Esophagus squamous epithelium (tissue), 5 donors: ENCODE data around the gene C2. TPM values are rescaled to one million over a fixed set of nuclear protein-coding genes. Genes with fewer than 3 reads are reported as not detected.
A peak's percentile ranks its signal among the peaks of the same experiment; 100 is the strongest.

Experiments used
- DNase-seq: peaks from one replicate; lab custom pipeline; 2025; lab: John Stamatoyannopoulos, UW
- H3K27ac ChIP-seq, 4 donors: fragments of 200-600 bp; sonication (generic); one replicate each; pipeline ENCODE4 v1.5.1; 2016 to 2019; ENCODE audit warnings: mild to moderate bottlenecking in 1 of 4
- H3K27me3 ChIP-seq, 4 donors: fragments of 200-600 bp; sonication (generic); 1 replicate in 3 of 4; 2 replicates in 1 of 4; pipeline versions ENCODE4 v1.5.1 to v1.6.0; 2017 to 2021; ENCODE audit warnings: antibody characterized with exemption in 1 of 4
- H3K36me3 ChIP-seq, 3 donors: fragments of 200-600 bp; sonication (generic); one replicate each; pipeline ENCODE4 v1.5.1; 2016 to 2019
- H3K4me1 ChIP-seq, 3 donors: fragments of 200-600 bp; sonication (generic); one replicate each; pipeline ENCODE4 v1.5.1; 2017 to 2019
- H3K4me3 ChIP-seq, 4 donors: fragments of 200-600 bp; sonication (generic); 1 replicate in 3 of 4; 2 replicates in 1 of 4; pipeline ENCODE4 v1.5.1; 2016 to 2019; ENCODE audit warnings: mild to moderate bottlenecking in 2 of 4, moderate library complexity in 1 of 4
- H3K9me3 ChIP-seq, 3 donors: fragments of 200-600 bp; sonication (generic); one replicate each; pipeline ENCODE4 v1.5.1; 2016 to 2019
- POLR2A ChIP-seq, 4 donors: fragments of 450-650 bp; IDR thresholded peaks; one replicate each; pipeline ENCODE4 v1.6.1; 2017; ENCODE audit warnings: antibody characterized with exemption in 4 of 4, mild to moderate bottlenecking in 4 of 4, moderate library complexity in 3 of 4
- WGBS, 2 donors: methylation state at CpG; one replicate each; pipeline ENCODE4 v1.1.5; 2018; 5-methylcytosine and 5-hydroxymethylcytosine counted together
- intact Hi-C: fragments of 100-400 bp; cut with DNase I; formaldehyde crosslinking; loops from one replicate; pipeline ENCODE4 v1.15.0; 2022
- total RNA-seq, 4 donors: library from RNA; depleted of rRNA; stranded (reverse); fragments of >200 nt; gene quantifications; one replicate each; pipeline ENCODE4 v1.1.0, GENCODE V29; 2016
- TF ChIP-seq, protein P1 (sequence below), 6 experiments: fragments of 450-650 bp in 4 of 6; fragments of 200-600 bp in 2 of 6; sonication (generic) in 2 of 6; IDR thresholded peaks; one replicate each; pipeline ENCODE4 v1.5.1; 2016 to 2019; ENCODE audit warnings: antibody characterized with exemption in 6 of 6, mild to moderate bottlenecking in 4 of 6, moderate library complexity in 4 of 6
- donor health status: DM: yes; HTN: yes; CAD: no.

Gene C2
- total RNA-seq, 4 donors from 2014 or later = 1.1 to 15.2 (median 6.4) TPM

DNA sequence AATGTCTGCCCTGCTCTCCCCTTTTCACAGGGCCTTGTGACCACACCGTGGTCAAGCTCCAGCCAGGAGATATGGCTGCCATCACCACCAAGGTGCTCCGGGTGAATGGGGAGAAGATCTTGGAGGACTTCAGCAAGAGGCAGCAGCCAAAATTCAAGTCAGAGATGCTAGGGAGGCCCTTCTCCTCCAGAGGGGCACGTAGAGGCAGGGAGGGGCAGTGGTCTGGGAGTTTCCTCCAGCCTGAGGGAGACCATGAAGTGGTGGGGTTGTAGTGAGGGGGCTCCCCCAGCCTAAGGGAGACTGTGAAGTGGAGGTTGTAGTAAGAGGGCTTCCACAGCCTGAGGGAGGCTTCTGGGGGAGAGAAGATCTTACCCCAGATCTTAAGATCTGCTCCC is 40.4 kb downstream of the C2 start:
- DNase-seq = no peak
- H3K9me3 ChIP-seq = no peaks in the 10 kb centered on the region
- WGBS, 2 donors = 68% methylated on average over 3 of the region's 3 CpGs; no CpG with 5 or more reads in 1 of the 2 donors
- H3K4me1 ChIP-seq = peaks cover 10 to 26% (median 16%) of the 10 kb centered on the region in 3 donors
- TF ChIP-seq, protein P1, sequence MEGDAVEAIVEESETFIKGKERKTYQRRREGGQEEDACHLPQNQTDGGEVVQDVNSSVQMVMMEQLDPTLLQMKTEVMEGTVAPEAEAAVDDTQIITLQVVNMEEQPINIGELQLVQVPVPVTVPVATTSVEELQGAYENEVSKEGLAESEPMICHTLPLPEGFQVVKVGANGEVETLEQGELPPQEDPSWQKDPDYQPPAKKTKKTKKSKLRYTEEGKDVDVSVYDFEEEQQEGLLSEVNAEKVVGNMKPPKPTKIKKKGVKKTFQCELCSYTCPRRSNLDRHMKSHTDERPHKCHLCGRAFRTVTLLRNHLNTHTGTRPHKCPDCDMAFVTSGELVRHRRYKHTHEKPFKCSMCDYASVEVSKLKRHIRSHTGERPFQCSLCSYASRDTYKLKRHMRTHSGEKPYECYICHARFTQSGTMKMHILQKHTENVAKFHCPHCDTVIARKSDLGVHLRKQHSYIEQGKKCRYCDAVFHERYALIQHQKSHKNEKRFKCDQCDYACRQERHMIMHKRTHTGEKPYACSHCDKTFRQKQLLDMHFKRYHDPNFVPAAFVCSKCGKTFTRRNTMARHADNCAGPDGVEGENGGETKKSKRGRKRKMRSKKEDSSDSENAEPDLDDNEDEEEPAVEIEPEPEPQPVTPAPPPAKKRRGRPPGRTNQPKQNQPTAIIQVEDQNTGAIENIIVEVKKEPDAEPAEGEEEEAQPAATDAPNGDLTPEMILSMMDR (IDR thresholded peaks at IDR 0.05) = no peak
- TF ChIP-seq POLR2A (IDR thresholded peaks at IDR 0.05) = no peak
- H3K36me3 ChIP-seq = peaks cover 27 to 79% (median 49%) of the 10 kb centered on the region in 3 donors
- no peaks in the 10 kb centered on the region for H3K27me3 ChIP-seq
- H3K27ac ChIP-seq = no peak overlapping the region
- intact Hi-C loops = no loop called here
- no peak overlapping the region for H3K4me3 ChIP-seq

DNA sequence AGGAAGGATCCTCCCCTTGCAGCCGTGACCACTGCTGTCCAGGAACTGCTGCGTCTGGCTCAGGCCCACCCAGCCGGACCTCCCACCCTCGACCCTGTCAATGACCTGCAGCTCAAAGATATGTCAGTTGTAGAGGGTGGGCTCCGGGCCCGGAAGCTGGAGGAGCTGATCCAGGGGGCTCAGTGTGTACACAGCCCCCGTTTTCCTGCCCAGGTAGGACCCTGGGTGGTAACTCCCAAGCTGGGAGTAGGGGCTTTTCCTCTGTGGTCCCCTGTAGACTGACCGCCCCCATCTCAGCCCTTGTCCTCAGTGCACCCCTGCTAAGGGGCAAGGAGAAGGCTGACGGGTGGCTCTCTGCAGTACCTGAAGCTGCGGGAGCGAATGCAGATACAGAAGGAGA is 40.8 kb downstream of the C2 start:
- H3K27me3 ChIP-seq = no peaks in the 10 kb centered on the region
- peaks cover 27 to 75% (median 45%) of the 10 kb centered on the region in 3 donors for H3K36me3 ChIP-seq
- no peak for DNase-seq
- no peak for TF ChIP-seq POLR2A (IDR thresholded peaks at IDR 0.05)
- TF ChIP-seq, protein P1 (IDR thresholded peaks at IDR 0.05) = no peak
- peaks cover 13 to 31% (median 20%) of the 10 kb centered on the region in 3 donors for H3K4me1 ChIP-seq
- intact Hi-C loops = no loop called here
- no peak overlapping the region for H3K27ac ChIP-seq
- no CpG with 5 or more reads among the region's 11 CpGs for WGBS, 2 donors
- H3K9me3 ChIP-seq = no peaks in the 10 kb centered on the region
- no peak overlapping the region for H3K4me3 ChIP-seq

DNA sequence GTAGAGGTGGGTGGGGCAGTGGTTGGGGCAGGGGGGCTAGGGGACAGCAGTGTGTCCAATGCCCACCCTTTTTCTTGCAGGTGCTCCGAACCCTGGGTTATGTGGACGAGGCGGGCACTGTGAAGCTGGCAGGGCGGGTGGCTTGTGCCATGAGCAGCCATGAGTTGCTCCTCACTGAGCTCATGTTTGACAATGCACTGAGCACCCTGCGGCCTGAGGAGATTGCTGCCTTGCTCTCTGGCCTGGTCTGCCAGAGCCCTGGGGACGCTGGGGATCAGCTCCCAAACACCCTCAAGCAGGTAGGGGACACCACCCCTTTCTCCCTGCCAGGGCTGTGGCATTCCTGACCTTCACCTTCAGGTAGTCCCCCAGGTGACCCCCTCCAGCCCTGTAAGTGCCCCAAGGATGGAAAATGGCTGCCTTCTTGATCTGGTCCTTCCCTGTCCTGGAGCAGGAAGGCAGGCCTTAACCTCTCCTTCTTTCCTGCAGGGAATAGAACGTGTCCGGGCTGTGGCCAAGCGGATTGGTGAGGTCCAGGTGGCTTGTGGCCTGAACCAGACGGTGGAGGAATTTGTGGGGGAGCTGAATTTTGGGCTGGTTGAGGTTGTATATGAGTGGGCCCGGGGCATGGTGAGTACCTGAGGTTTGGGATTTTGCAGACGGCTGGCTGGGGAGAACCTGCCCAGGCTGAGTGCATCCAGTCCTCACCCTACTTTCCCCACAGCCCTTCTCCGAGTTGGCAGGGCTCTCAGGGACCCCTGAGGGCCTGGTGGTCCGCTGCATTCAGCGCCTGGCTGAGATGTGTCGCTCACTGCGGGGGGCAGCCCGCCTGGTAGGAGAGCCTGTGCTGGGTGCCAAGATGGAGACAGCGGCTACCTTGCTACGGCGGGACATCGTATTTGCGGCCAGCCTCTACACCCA is 41.5 kb downstream of the C2 start:
- intact Hi-C loops = no loop called here
- H3K27ac ChIP-seq = no peak overlapping the region
- no peak for DNase-seq
- H3K27me3 ChIP-seq = no peaks in the 10 kb centered on the region
- no peaks in the 10 kb centered on the region for H3K9me3 ChIP-seq
- 86 to 88% methylated on average over 4 to 12 of the region's 23 CpGs for WGBS, 2 donors
- H3K4me3 ChIP-seq = no peak overlapping the region
- TF ChIP-seq, protein P1 (IDR thresholded peaks at IDR 0.05) = no peak
- no peak for TF ChIP-seq POLR2A (IDR thresholded peaks at IDR 0.05)
- H3K4me1 ChIP-seq = peaks cover 13 to 38% (median 22%) of the 10 kb centered on the region in 3 donors
- peaks cover 27 to 67% (median 38%) of the 10 kb centered on the region in 3 donors for H3K36me3 ChIP-seq

DNA sequence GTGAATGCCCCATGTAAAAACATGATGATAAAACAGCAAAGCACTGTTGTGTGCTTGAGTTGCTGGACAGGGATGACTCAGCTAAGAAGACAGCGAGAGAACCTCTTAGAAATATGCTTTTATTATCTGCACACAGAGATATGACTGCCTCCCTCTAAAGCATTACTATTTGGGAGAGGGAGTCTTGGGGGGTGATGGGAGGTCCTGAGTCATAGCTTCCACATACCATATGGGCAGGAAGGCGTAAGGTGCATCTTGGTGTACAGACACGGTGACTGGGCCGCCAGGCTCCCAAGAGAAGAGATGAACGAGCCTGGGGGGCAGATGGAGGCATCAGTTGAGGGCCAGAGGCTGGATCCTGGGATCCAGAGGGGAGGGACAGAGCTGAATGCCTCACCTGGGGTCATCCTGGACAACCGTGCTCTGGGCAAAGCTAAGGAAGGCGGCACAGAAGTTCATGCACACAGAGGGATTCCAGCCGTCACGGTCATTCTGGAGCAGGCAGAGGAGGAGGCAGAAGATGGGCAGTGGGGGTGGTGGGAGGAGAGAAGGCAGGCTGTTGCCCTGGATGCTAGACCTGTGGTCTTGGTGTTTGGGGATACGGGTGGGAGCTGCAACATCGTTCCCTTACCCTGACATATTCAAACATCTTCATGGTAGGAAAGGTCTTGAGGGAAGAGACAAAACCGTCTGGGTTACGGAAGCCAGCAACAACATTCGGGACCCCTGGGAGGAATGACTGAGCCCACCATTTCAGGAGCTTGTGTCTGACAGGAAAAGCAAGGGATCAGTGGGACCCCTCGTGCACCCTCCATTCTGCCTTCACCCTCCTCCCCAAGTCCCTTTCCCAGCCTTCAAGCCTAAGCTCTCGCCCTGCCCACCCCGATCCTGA is 42.4 kb downstream of the C2 start:
- H3K36me3 ChIP-seq = peaks cover 27 to 58% (median 29%) of the 10 kb centered on the region in 3 donors
- H3K4me3 ChIP-seq = peak overlapping the region in 2 of 4 donors; percentile 79 to 81
- intact Hi-C loops = no loop called here
- WGBS, 2 donors = 65 to 71% methylated on average over 14 to 16 of the region's 17 CpGs
- H3K27ac ChIP-seq = peak overlapping the region; percentile 95 to 99 (median 98)
- TF ChIP-seq POLR2A (IDR thresholded peaks at IDR 0.05) = no peak
- TF ChIP-seq, protein P1 (IDR thresholded peaks at IDR 0.05) = no peak
- H3K4me1 ChIP-seq = peaks cover 13 to 39% (median 22%) of the 10 kb centered on the region in 3 donors
- no peaks in the 10 kb centered on the region for H3K9me3 ChIP-seq
- no peak for DNase-seq
- H3K27me3 ChIP-seq = no peaks in the 10 kb centered on the region
